Measurements from ENCODE around the gene PDCD1.

DNA sequence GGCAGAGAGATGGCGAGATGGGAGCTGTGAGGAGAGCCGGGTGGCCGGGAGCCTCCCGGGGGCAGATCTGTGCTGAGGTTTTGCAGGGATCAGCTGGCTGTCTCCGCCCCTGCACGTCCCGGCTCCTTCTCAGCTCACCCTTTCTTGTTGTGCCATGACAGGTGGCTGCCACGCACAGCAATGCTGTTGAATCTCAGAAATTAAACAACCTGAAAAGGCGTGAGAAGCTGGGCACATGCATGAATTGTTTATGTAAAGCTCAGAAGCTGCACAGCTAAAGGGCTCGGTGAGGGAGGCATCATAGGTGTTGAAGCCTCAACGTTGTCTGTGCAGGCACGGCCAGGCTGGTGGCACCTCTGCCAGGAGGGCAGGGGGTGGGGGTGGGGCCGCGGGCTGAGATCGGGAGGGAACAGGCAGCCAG, 10.0 kb upstream of the PDCD1 start:
- no peak for TF ChIP-seq EZH2phosphoT487 (IDR thresholded peaks at IDR 0.05; ENCODE audit: borderline replicate concordance, low read length)
- TF ChIP-seq, protein P1, sequence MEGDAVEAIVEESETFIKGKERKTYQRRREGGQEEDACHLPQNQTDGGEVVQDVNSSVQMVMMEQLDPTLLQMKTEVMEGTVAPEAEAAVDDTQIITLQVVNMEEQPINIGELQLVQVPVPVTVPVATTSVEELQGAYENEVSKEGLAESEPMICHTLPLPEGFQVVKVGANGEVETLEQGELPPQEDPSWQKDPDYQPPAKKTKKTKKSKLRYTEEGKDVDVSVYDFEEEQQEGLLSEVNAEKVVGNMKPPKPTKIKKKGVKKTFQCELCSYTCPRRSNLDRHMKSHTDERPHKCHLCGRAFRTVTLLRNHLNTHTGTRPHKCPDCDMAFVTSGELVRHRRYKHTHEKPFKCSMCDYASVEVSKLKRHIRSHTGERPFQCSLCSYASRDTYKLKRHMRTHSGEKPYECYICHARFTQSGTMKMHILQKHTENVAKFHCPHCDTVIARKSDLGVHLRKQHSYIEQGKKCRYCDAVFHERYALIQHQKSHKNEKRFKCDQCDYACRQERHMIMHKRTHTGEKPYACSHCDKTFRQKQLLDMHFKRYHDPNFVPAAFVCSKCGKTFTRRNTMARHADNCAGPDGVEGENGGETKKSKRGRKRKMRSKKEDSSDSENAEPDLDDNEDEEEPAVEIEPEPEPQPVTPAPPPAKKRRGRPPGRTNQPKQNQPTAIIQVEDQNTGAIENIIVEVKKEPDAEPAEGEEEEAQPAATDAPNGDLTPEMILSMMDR (IDR thresholded peaks at IDR 0.05; ENCODE audit: low read depth, low read length, poor library complexity, severe bottlenecking) = no peak
